Caki2 (cell line): Measurements from ENCODE around the gene ID2. TPM values are rescaled to one million over a fixed set of nuclear protein-coding genes. Genes with fewer than 3 reads are reported as not detected.

ENCODE experiments used
- DNase-seq: peaks from one replicate; pipeline ENCODE4 v3.0.0-alpha.2; 2015; ENCODE audit warnings: low read depth
- in situ Hi-C: cut with HindIII; loops from 2 replicates; pipeline ENCODE4 v1.10.0; 2016; ENCODE audit warnings: low sequenced_read_pairs, low pct_unique_long_range_greater_than_20kb, mixed read lengths
- total RNA-seq: library from RNA; depleted of rRNA; stranded (reverse); fragments of >200 nt; shearing (Covaris generic); gene quantifications from 2 replicates; pipeline ENCODE4 v1.2.3, GENCODE V29; 2014; ENCODE audit warnings: low replicate concordance

The ID2 gene
- total RNA-seq, 1 experiment from 2014 or later: 90.3 TPM

DNA sequence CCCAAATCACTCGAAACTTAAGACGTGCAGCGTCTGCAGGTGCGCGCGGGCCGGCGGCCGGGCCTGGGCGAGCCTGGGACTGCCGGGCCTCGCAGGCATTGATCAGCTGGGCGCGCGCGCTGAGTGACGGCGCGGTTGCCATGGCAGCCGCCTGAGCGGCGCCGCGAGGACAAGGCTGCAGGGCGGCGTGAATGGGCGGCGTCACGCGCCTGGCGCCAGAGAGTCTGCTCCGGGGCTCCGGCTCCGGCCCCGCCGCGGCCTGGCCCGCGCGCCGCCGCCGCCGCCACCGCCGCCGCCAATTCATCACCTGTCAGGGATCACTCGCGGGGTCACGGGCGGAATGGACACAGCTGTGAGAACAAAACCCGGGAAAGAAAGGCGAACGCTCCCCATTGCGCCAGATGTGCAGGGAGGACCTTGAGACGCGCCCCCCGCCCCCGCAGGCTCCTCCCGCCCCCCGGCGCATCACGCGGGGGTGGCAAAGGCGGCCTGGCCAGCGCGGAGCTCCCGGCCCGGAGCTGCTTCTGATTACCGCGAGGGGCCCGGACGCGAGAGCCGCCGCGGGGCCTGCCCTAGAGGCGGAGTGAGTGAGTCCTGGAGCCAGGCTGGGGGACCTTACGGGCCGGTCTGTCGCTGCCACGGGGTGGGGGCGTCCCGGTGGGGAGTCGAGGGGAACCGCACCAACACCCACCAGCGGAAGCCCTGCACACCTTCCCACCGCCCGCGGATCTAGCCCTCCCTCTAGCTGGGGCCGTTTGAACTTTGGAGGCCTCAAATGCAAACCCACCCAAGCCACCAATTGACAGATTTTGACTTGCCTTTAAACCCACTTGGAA is 2.9 kb upstream of the ID2 start:
- DNase-seq: peak; percentile 92
- in situ Hi-C loops: no loop called here

DNA sequence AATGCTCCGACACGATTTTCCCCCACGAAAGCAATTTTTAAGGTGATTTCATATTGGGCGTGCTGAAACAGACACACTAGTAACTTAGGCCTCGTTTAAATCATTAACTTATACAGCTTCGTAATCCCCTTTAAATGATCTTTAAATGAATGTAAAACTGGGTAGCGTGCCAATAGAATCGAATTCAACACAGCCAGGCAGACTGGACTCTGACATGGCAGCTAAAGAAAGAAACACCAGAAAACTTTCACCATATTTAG is 2.4 kb upstream of the ID2 start:
- DNase-seq: no peak
- in situ Hi-C loops: no loop called here

DNA sequence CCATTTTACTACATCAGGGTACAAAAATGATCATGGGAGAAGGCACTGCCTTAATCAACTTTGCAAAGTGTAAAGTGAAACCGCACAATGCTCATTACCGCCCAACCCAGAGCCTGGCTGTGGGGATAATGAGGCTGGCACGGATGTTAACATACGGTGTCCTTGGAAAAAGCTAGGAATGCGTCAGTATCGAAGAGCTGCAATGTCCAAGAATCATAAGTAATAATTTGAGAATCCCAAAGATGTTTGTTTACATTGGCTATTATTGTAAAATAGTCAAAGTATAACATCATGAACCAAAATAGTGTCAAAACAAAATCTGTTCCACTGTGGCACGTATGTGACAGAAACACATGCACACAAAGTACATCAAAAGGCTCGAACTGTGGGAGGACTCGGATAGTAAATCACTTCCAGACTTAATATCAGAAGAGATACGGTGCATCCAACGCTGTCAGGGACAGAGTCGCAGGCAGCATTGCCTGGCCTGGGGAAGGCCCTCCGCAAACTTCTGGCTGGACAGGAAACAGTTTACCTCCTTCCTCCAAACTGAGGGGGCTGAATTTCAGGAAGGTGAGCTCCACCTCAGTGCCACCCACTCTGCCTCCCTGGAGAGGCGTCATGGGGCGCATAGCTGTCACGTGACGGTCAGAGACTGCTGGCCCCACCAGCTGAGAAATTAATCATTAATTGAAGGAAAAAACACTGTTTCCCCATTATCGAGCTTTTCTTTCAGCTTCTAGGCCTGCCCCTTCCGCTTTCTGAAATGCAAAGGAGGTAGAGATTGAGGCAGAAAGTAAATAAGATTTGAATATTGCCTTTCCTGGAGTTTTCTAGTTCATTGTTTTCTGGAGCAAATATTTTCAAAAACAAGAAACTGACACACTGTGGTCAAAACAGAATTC is 1.8 kb upstream of the ID2 start:
- in situ Hi-C loops: loop anchor here (10.0 kb wide), 1 partner anchor 645 kb away; no protein-coding TSS in a partner anchor
- DNase-seq: peak; percentile 95

DNA sequence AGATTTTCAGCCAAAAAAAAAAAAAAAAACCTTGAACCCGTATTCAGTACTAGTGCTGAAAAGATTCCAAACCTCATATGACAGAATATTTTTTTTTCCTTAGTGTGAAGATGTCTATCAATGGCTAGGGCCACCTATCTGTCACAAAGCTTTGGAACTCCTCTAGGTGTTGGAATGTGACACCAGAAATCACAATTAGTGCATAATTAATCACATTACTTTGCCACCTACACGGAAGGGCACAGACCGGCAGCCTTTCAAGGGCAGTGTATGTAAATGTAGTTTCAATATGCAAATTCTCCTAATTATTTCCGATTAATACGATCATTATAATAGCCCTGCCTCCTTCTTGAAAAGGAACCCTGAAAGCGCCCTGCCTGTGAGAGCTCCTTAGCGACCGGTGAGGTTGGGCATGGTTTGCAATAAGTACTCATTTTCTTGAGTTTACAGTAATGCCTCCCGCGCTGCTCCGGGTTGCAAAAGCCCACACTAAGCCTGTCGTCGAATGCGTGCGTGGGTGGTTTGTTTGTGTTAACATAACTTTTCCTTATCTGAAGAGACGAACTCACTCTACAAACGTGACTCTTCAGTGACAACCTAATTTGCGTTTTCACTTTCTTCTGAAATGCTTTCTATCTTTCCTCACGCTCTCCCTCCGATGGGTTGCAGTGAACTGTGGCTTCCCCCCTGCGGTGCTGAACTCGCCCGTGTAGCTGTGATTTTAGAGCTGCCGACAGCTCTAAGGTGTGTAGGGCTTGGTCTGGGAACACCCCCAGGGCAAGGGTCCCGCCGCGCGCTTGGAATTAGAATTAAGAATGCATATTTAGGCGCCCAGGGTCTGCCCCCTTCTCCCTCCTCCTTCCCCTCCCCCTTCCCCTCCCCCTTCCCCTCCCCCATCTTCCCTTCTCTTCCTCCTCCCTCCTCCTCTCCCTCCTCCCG is 765 bp upstream of the ID2 start:
- peak; percentile 86 for DNase-seq
- in situ Hi-C loops: loop anchor here (10.0 kb wide), 1 partner anchor 646 kb away; no protein-coding TSS in a partner anchor

- in situ Hi-C loops: loop anchor here (10.0 kb wide), 1 partner anchor 648 kb away; no protein-coding TSS in a partner anchor
- DNase-seq: peak; percentile 55
Measured at GRCh38 chr2:8682719-8683667, 1.1 kb downstream of the ID2 start.

GRCh38 chr2:8684540-8684877 is 2.7 kb downstream of the ID2 start:
- DNase-seq: peak; percentile 48
- in situ Hi-C loops: loop anchor here (10.0 kb wide), 1 partner anchor 650 kb away; no protein-coding TSS in a partner anchor

DNA sequence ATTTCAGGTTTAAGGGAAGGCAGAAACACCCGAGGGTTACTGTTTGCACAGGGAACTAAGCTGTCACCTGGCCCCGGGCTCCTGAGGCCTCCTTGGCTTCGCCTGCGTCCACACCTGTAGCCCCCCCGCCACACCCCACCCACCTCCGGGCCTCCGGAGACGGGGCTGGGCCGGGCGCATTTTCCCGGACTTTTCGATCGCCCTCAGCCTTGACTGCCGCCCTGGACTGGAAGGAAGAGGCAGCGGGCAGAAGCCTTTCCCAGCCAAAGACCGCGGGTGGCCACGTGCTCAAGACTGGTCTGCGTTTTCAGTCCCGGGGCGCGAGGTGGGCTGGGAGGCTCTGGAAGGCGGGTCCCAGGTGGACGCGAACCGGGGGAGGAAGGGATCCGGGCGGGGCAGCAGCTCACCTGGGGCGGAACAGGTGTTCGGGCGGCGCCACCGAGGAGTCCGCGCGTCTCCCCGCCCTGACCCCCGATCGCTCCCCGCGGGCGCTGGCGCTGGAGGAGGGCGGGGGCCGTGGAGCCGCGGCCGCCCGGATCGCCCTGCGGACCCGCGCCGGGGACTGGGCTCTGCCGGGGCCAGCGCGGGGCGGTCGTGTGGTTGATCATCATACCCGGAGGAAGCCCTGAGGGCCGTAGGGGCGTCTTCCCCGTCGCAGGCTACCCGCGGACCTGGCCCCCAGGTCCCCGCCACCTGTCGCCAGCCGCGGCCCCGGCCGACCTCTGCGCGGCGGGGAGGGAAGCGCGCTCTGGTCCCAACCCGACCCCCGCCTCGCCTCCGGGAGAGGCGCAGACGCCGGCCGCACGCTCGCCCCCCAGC is 3.2 kb downstream of the ID2 start:
- DNase-seq: peak; percentile 50
- in situ Hi-C loops: loop anchor here (10.0 kb wide), 1 partner anchor 650 kb away; no protein-coding TSS in a partner anchor

GRCh38 chr2:8685697-8686358 is 4.0 kb downstream of the ID2 start:
- DNase-seq: peak; percentile 63
- in situ Hi-C loops: loop anchor here (10.0 kb wide), 1 partner anchor 651 kb away; no protein-coding TSS in a partner anchor

GRCh38 chr2:8691859-8692437 is 10.1 kb downstream of the ID2 start:
- in situ Hi-C loops: no loop called here
- DNase-seq: no peak

DNA sequence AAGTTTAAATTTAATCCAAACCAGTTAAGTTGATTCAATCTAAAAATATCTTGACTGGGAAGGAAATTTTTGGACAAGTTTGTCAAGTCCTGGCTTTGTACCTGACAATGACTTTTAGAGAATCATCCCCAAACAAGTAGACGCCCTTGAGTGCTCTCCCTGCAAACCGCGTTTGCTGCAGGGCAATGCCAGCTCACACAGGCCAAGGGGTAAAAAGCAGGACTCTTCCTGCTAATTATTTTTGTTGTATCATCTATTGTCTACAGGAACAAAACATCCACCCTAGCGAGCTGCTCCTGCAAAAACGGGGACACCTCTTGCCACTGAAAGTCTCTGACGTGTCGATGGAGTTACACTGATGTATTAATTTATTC is 10.9 kb downstream of the ID2 start:
- no peak for DNase-seq
- in situ Hi-C loops: no loop called here

- DNase-seq: peak; percentile 22
- in situ Hi-C loops: no loop called here
Measured at GRCh38 chr2:8693157-8693821, 11.4 kb downstream of the ID2 start.

DNA sequence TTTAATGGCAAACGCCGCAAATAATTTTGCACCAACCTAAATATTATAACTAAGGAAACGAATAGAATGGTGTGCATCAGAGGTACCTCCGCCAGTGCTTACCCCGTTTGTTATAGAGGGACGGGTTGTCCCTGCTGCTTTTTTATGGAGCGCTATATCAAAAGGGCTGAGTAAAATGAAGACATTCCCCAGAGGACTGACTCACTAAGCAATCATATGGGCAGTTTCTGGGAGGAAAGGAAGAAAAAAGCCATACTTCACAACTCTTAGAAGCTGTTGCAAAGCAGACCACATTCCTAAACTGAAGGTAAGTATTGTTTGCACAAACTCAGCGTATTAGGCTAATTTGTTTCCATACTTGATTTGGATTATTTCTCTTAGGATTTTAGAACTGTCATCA is 12.9 kb downstream of the ID2 start:
- DNase-seq: no peak
- in situ Hi-C loops: no loop called here

DNA sequence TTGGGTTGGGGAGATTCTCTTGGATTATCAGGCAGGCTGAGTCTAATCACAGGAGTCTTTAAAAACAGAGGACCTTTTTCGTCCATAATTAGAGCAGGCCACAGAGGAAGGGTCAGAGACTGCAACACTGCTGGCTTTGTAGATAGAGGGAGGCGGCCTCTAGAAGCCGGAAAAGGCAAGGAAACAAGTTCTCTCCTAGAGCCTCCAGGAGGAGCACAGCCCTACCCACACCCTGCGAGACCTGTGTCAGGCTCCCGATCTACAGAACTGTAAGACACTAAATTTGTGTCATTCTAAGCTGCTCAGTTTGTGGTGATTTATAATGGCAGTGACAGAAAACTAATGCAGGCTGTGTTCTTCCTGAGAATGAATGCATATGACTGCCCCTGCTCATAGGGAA is 15.3 kb downstream of the ID2 start:
- in situ Hi-C loops: no loop called here
- DNase-seq: no peak

DNA sequence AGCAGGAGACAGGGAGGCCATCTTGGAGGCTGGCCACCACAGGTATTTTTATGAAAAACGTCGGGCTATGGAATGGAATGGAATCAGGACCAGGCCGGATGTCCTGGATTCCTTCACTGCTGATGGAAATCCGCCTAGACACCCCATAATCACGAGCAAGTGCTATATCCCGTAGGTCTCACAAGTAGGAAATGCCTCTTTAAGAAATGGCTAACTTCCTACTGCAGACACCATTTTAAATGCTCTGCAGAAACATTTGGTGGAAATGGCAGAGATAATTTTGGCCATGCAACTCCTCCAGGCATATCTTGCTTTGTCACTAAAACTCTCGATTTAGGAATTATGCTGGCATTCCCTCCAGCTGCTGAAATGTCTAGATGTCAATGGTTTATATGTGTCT is 18.0 kb downstream of the ID2 start:
- in situ Hi-C loops: no loop called here
- DNase-seq: no peak

GRCh38 chr2:8701681-8702379 is 20.0 kb downstream of the ID2 start:
- in situ Hi-C loops: no loop called here
- no peak for DNase-seq
